ENCODE results near the gene VWA8.

DNA sequence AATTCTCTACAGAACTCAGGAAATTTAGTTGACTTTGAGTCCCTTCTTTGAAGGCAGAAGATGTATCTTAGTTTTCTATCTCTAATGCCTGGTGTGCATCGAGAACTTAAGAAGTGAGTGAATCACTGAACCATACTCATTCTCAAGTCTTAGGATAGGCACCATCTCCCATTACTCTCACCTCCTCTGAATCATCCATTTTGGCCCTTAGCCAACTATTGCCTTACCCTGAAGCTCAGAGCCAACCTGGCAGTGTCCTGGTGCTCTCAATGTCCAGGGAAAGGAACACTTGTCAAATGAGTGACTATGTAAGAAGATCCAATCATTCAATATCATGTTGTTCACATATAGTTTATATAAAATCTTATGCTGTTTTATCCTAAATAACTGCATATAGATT, 357.0 kb downstream of the VWA8 start:
- TF ChIP-seq, protein P1, sequence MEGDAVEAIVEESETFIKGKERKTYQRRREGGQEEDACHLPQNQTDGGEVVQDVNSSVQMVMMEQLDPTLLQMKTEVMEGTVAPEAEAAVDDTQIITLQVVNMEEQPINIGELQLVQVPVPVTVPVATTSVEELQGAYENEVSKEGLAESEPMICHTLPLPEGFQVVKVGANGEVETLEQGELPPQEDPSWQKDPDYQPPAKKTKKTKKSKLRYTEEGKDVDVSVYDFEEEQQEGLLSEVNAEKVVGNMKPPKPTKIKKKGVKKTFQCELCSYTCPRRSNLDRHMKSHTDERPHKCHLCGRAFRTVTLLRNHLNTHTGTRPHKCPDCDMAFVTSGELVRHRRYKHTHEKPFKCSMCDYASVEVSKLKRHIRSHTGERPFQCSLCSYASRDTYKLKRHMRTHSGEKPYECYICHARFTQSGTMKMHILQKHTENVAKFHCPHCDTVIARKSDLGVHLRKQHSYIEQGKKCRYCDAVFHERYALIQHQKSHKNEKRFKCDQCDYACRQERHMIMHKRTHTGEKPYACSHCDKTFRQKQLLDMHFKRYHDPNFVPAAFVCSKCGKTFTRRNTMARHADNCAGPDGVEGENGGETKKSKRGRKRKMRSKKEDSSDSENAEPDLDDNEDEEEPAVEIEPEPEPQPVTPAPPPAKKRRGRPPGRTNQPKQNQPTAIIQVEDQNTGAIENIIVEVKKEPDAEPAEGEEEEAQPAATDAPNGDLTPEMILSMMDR (IDR thresholded peaks at IDR 0.05; ENCODE audit: low read length), result no peak
- TF ChIP-seq EZH2 (optimal IDR thresholded peaks at IDR 0.05; ENCODE audit: low read depth, low read length) (no peak), EZH2phosphoT487 (IDR thresholded peaks at IDR 0.05; ENCODE audit: low read length) (no peak)
